DMS 273 treated with DMSO at 0.1 percent for 48 hours (cell line): Measurements from ENCODE around the gene RCAN1.

Source experiments
- DNase-seq: peaks from one replicate; lab custom pipeline; 2025; lab: John Stamatoyannopoulos, UW

Gene RCAN1

GRCh38 chr21:34614628-34615486 is at the start of gene RCAN1:
Gene RCAN1 (minus strand): TSS chr21:34615113. CDS start chr21:34615011, 102 bp downstream.
- DNase-seq, result peak; percentile 87

GRCh38 chr21:34661848-34662247 is 46.9 kb upstream of the RCAN1 start:
- DNase-seq, result no peak

DNA sequence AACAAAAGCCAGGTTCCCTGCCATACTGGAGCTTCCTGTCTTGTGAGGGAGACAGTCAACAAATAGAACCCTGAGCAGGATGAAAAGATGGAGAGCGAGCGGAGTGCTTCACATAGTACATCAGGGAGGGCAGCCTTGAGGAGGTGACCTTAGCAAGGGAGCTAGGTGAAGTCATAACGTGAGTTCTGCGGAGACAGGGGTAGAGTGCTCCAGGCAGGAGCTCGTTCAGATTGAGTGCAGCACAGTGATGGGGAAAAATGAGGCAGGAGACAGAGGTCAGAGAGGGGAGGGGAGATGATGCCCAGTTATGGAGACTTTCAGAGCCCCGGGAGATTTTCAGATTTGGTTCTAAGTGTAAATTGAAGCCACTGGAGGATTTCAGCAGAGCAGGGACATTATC is 38.6 kb upstream of the RCAN1 start:
- no peak for DNase-seq

DNA sequence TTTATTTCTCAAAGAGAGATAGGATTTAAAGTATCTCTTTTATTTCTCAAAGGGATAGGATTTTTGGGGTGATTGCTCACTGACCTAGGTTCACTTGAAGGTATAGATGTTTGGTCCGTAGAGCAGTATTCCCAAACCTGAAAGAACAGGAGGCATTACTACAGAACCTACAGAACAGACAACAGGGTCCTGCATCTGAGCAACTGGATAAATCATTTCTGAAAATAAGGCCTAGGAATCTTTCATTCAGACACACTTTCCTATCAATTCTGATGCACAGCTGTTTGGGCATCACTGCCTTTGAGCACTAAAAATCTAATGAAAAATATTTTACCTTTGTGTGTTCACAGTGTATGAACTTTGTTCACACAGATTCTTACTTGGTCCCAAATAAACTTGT is 36.7 kb upstream of the RCAN1 start:
- DNase-seq, result no peak

- DNase-seq, result no peak
Observed at GRCh38 chr21:34650861-34651431, 36.0 kb upstream of the RCAN1 start.

- DNase-seq, result no peak
Observed at GRCh38 chr21:34649400-34649799, 34.5 kb upstream of the RCAN1 start.

GRCh38 chr21:34648739-34649297 is 33.9 kb upstream of the RCAN1 start:
- no peak for DNase-seq

DNA sequence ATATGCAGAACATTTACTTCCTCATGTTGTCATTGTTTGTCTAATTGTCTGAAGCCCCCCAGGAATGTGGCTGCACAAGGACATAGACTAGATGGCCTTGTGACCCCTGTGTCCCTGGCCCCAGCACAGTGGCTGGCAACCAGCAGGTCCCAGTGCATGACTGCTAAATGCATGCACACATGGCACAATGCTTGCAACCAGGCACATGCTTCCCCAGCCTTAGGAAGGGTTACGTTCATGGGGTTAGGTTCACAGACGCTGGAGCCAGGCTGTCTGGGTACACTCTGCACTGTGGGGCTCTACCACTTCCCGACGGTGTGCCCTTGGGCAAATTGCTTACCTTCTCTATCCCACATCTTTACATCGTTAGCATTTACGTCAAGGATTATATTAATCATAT is 32.6 kb upstream of the RCAN1 start:
- no peak for DNase-seq

GRCh38 chr21:34644825-34645224 is 29.9 kb upstream of the RCAN1 start:
- no peak for DNase-seq

DNA sequence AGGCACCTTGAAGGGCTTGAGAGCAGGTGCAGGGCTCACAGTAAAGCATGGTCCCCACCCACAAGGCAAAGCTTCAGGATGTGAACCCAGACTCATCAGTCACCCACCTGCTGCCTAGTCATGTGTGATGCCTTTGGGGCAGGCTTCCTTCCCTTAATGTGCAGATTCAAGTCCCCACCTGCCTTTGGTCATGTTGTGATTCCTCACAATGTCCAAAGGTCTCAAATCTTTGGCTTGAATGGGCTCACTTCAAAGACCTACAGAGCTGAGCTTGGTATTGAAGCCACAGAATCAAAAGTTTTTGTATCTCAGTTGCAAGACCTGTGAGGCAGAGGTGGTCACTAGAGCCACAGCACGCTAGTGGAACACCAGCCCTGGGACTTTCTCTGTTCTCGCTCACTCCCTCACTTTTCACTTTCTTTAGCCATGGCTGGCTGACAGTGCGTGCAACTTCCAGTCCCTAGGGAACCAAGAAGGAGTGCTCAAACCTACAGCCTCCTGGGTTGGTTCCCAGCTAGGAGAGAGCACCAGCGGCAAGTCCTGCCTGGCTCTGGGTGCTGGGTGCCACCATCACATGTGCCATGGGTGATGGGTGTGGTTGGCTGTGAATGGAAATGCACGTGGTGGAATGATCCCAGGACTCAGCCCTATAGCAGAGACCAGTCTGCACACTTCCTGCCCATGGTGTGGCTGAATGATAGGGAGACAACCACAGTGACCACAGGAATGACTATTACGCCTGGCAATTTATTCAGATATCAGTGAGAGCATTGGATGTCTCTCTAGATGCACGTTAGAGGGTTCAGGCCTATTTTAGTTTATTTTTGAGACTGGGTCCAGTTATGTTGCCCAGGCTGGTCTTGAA is 27.5 kb upstream of the RCAN1 start:
- no peak for DNase-seq

DNA sequence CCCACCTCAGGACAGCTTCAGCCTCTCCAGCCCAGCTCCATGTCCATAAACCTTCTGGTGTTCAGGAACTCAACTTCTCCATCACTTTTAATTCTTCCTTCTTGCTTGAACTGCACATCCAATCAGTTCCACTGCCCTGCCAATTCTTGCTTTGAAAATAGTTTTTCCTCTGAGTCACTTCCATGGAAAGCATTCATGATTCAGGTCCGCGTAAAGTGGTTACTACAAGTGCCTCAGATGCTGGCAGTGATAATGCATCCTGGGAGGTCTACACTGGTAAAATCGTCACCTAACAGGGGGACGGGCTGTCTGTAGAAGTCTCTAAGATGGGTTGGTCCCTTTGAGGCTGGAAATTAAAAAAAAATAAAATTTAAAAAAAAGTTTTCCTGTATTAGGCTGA is 25.9 kb upstream of the RCAN1 start:
- DNase-seq, result no peak

- no peak for DNase-seq
Observed at GRCh38 chr21:34639882-34640788, 25.2 kb upstream of the RCAN1 start.

GRCh38 chr21:34639250-34639649 is 24.3 kb upstream of the RCAN1 start:
- no peak for DNase-seq

DNA sequence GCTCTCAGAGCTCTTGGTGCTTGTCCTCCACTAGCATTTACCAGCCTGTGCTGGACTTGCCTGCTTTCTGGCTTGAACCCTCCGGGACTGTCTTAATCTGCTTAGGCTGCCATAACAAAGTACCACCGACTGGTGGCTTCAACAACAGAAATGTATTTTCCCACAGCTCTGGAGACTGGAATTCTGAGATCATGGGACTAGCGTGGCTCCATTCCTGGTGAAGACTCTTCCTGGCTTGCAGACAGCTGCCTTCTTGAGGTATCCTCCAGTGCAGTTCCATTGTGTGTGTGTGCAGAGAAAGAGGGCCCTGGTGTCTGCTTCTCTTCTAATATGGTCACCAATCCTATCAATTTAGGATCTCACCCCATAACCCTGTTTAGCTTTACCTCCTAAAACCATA is 22.0 kb upstream of the RCAN1 start:
- no peak for DNase-seq

GRCh38 chr21:34635307-34635706 is 20.4 kb upstream of the RCAN1 start:
- no peak for DNase-seq

DNA sequence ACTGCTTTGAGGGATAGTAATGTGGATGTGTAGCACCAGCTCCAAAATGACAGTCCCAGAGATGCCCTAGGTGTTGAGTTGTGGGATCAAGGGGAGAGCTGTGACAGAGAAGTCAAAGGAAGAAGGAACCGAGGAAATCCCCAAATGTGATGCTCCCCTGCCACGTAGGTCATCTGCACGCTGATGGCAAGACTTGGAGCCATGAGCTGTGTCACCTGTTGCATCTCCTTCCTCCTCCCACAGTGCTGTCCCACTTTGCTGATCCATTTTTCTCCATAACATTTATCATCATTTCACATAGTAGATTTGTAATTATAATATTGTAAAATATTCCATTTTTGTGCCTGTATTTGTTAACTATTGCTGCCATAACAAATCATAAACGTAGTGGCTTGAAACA is 17.6 kb upstream of the RCAN1 start:
- no peak for DNase-seq

DNA sequence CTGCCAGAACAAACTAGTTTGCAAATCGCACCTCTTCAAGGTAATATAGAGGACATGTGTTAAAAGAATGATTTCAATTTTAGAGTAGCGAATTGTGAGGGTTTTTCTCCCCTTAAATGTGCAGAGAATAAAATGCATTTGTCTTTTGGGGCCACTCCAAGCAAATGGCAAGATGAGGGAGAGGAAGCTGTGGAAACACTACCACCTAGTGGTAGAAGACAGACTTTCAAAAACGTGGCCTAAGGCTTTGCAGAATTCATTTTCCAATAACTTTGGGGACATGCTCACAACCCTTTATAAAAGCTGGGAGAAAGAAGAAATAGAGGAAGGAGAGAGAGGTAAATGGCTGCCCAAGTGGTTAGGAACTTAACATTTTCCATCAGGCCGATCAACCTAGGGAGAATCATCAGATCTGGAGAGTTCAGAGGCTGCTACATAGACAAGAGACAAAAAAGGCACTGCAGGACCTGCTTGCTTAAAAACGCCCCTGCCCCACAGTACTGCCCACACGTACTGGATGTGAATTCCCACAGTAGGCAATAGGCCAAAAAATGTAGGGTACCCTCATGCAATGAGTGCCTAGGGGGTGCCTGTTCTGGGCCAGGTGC is 15.7 kb upstream of the RCAN1 start:
- DNase-seq, result peak; percentile 32

DNA sequence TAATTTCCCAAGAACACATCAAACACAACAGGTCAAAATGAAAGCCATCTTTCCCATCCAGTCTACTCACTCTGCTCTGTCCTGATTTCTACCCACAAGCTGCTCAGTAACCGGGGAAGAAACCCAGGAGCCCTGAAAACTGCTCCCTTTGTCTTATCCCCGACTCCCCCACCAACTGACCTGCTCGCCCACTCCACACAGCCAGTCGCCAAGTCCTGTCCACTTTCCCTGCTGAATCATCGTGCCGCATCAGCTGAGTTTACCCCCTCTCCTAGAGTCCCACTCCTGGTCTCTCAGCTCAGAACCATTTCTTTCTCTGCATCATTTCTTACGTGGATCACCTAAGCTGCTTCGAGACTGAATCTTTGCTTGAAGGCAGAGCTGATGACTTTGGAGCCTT is 11.2 kb upstream of the RCAN1 start:
- no peak for DNase-seq

DNA sequence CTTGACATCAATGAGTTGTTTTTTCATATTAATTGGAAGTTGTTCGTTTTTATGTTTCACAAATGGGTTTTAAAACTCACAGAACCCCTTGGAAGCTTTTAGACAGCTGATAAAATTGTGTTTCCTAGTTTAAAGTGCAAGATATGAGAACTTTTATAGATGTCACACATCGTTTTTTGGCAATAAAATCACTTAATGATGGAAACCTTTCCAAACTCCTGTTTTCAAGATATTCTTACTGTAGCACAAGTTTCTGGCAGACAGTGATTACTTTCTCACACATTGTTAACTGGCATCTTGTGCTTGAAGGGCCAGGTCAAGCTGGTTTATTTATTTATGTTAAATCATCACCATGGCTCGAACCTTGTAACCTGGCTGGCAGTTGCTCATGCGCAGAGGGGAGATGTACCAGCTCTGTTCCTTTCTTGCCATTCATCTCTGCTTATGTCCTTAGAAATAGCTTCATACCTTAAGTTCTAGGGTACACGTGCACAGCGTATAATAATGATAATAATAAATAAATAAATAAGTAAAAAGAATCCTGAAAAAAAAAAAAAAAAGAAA is 10.2 kb upstream of the RCAN1 start:
- no peak for DNase-seq

GRCh38 chr21:34623516-34623915 is 8.6 kb upstream of the RCAN1 start:
- DNase-seq, result no peak
